ENCODE measurements around the gene DEF6. TPM values are rescaled to one million over a fixed set of nuclear protein-coding genes. Genes with fewer than 3 reads are reported as not detected.
A peak's percentile ranks its signal among the peaks of the same experiment; 100 is the strongest.

The DEF6 gene
- total RNA-seq, result 10 to 100 TPM in 1 of 2 donors, 1 to 10 TPM in 1; 8.1 to 12.5 TPM

GRCh38 chr6:35297601-35298481 is at the start of gene DEF6:
TSS of gene DEF6 (plus strand) at chr6:35297818. CDS start at chr6:35297857, 39 bp downstream.
- H3K4me3 ChIP-seq, result peak within 1 kb of the TSS; percentile 46
- H3K27ac ChIP-seq, result peak within 1 kb of the TSS; percentile 67
- H3K9ac ChIP-seq (ENCODE audit: low read depth in 2 of 2, low read length in 2 of 2), result peak within 1 kb of the TSS; percentile 76 to 93
- H3K9me3 ChIP-seq, result no peaks in the 10 kb centered on the region
- no peaks in the 10 kb centered on the region for H3K36me3 ChIP-seq
- DNase-seq, result peak; percentile 85
- intact Hi-C loops (cut with DNase I), result loop anchor here (5.0 kb wide), 2 partner anchors 44 to 149 kb away; partner anchors contain the start of gene PPARD
- no peaks in the 10 kb centered on the region for H3K27me3 ChIP-seq
- peak; percentile 83 for TF ChIP-seq CTCF (IDR thresholded peaks at IDR 0.05)
- H3K4me1 ChIP-seq, result peaks cover 4% of the 10 kb centered on the region

- intact Hi-C loops (cut with DNase I), result loop anchor here (10.0 kb wide), 1 partner anchor 263 kb away; no protein-coding TSS in a partner anchor
- Histone ChIP-seq H3K4me1 (no peaks in the 10 kb centered on the region), H3K9me3 (no peaks in the 10 kb centered on the region), H3K27ac (no peak overlapping the region), H3K36me3 (no peaks in the 10 kb centered on the region), H3K9ac (ENCODE audit: low read depth in 2 of 2, low read length in 2 of 2) (no peak overlapping the region), H3K4me3 (no peak overlapping the region), H3K27me3 (no peaks in the 10 kb centered on the region)
- DNase-seq, result no peak
- no peak for TF ChIP-seq CTCF (IDR thresholded peaks at IDR 0.05)
Measured at GRCh38 chr6:35248300-35248699, 49.3 kb upstream of the DEF6 start.

- no peaks in the 10 kb centered on the region for H3K4me1 ChIP-seq
- no peak overlapping the region for H3K4me3 ChIP-seq
- no peak for TF ChIP-seq CTCF (IDR thresholded peaks at IDR 0.05)
- H3K9me3 ChIP-seq, result no peaks in the 10 kb centered on the region
- DNase-seq, result no peak
- no peaks in the 10 kb centered on the region for H3K36me3 ChIP-seq
- intact Hi-C loops (cut with DNase I), result loop anchor here (10.0 kb wide), 1 partner anchor 264 kb away; no protein-coding TSS in a partner anchor
- no peaks in the 10 kb centered on the region for H3K27me3 ChIP-seq
- no peak overlapping the region for H3K27ac ChIP-seq
- no peak overlapping the region for H3K9ac ChIP-seq (ENCODE audit: low read depth in 2 of 2, low read length in 2 of 2)
Measured at GRCh38 chr6:35248965-35249364, 48.7 kb upstream of the DEF6 start.

GRCh38 chr6:35251949-35252348 is 45.7 kb upstream of the DEF6 start:
- Histone ChIP-seq H3K27ac (no peak overlapping the region), H3K27me3 (no peaks in the 10 kb centered on the region), H3K36me3 (no peaks in the 10 kb centered on the region), H3K9me3 (no peaks in the 10 kb centered on the region), H3K9ac (ENCODE audit: low read depth in 2 of 2, low read length in 2 of 2) (no peak overlapping the region), H3K4me3 (no peak overlapping the region), H3K4me1 (no peaks in the 10 kb centered on the region)
- no peak for DNase-seq
- intact Hi-C loops (cut with DNase I), result no loop called here
- TF ChIP-seq CTCF (IDR thresholded peaks at IDR 0.05), result no peak

GRCh38 chr6:35253249-35253648 is 44.4 kb upstream of the DEF6 start:
- H3K4me1 ChIP-seq, result no peaks in the 10 kb centered on the region
- DNase-seq, result no peak
- intact Hi-C loops (cut with DNase I), result no loop called here
- no peaks in the 10 kb centered on the region for H3K9me3 ChIP-seq
- H3K27ac ChIP-seq, result no peak overlapping the region
- no peak for TF ChIP-seq CTCF (IDR thresholded peaks at IDR 0.05)
- no peak overlapping the region for H3K4me3 ChIP-seq
- H3K36me3 ChIP-seq, result no peaks in the 10 kb centered on the region
- no peaks in the 10 kb centered on the region for H3K27me3 ChIP-seq
- no peak overlapping the region for H3K9ac ChIP-seq (ENCODE audit: low read depth in 2 of 2, low read length in 2 of 2)
